Esophagus squamous epithelium (tissue), 4 donors: ENCODE measurements around the gene VNN1.

ENCODE experiments used
- POLR2A ChIP-seq, 4 donors: fragments of 450-650 bp; IDR thresholded peaks; one replicate each; pipeline ENCODE4 v1.6.1; 2017; ENCODE audit warnings: antibody characterized with exemption in 4 of 4, mild to moderate bottlenecking in 4 of 4, moderate library complexity in 3 of 4
- TF ChIP-seq, protein P1 (sequence below), 6 experiments: fragments of 450-650 bp in 4 of 6; fragments of 200-600 bp in 2 of 6; sonication (generic) in 2 of 6; IDR thresholded peaks; one replicate each; pipeline ENCODE4 v1.5.1; 2016 to 2019; ENCODE audit warnings: antibody characterized with exemption in 6 of 6, mild to moderate bottlenecking in 4 of 6, moderate library complexity in 4 of 6

DNA sequence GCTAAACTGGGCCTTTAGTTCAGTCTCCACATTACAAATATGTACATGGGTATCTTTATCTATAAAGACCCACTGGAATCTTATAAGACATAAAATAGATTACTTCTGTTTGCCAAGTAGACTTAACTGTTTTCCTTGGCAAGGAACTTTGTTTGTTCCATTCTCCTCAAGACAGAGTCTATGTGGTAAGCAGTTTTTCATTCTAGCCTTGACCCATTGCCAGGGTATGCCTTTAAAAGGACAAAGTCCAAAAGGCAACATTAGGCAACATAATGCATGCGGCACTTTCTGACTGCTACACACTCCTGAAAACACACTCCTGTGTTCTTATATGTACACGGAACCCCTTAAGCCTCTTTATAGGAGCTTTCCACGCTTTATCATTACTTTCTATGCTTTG is 20.4 kb downstream of the VNN1 start:
- TF ChIP-seq, protein P1, sequence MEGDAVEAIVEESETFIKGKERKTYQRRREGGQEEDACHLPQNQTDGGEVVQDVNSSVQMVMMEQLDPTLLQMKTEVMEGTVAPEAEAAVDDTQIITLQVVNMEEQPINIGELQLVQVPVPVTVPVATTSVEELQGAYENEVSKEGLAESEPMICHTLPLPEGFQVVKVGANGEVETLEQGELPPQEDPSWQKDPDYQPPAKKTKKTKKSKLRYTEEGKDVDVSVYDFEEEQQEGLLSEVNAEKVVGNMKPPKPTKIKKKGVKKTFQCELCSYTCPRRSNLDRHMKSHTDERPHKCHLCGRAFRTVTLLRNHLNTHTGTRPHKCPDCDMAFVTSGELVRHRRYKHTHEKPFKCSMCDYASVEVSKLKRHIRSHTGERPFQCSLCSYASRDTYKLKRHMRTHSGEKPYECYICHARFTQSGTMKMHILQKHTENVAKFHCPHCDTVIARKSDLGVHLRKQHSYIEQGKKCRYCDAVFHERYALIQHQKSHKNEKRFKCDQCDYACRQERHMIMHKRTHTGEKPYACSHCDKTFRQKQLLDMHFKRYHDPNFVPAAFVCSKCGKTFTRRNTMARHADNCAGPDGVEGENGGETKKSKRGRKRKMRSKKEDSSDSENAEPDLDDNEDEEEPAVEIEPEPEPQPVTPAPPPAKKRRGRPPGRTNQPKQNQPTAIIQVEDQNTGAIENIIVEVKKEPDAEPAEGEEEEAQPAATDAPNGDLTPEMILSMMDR (IDR thresholded peaks at IDR 0.05) = no peak
- no peak for TF ChIP-seq POLR2A (IDR thresholded peaks at IDR 0.05)
